Measurements from ENCODE around the gene TMEM123. TPM values are rescaled to one million over a fixed set of nuclear protein-coding genes. Genes with fewer than 3 reads are reported as not detected.
A peak's percentile ranks its signal among the peaks of the same experiment; 100 is the strongest.

Gene TMEM123
- total RNA-seq, 1 experiment from 2014 or later: 796 TPM

GRCh38 chr11:102395720-102396393, 56.7 kb downstream of the TMEM123 start:
- peaks cover 50% of the 10 kb centered on the region for H3K36me3 ChIP-seq (ENCODE audit: insufficient read depth, low read length)
- H3K9me3 ChIP-seq (ENCODE audit: low read length): no peaks in the 10 kb centered on the region
- peaks cover 40% of the 10 kb centered on the region for H3K4me1 ChIP-seq (ENCODE audit: low read length)
- peaks cover 66% of the 10 kb centered on the region for H3K79me2 ChIP-seq (ENCODE audit: low read length)
- H3K4me2 ChIP-seq (ENCODE audit: low read depth, low read length, poor library complexity, severe bottlenecking): peak overlapping the region; percentile 1
- H2AFZ ChIP-seq (ENCODE audit: low read length): no peak overlapping the region
- peak overlapping the region; percentile 37 for H3K27ac ChIP-seq (ENCODE audit: low read length)
- H3K9ac ChIP-seq (ENCODE audit: low read length): no peak overlapping the region
- H3K9me2 ChIP-seq (replicated peaks; ENCODE audit: insufficient read depth, low read length): 0 out of 2 replicates have a peak, but pooled peaks cover under 1% of the 10 kb centered on the region
- no peaks in the 10 kb centered on the region for H3K27me3 ChIP-seq (ENCODE audit: low read length)
- H4K20me1 ChIP-seq (ENCODE audit: insufficient read depth, low read depth, low read length): no peaks in the 10 kb centered on the region
- no peak overlapping the region for H3K4me3 ChIP-seq (ENCODE audit: low read length)
- no peak for DNase-seq

- Histone ChIP-seq H3K4me1 (ENCODE audit: low read length) (peaks cover 41% of the 10 kb centered on the region), H3K27ac (ENCODE audit: low read length) (peak overlapping the region; percentile 30), H3K27me3 (ENCODE audit: low read length) (no peaks in the 10 kb centered on the region), H3K9me3 (ENCODE audit: low read length) (no peaks in the 10 kb centered on the region), H3K9me2 (replicated peaks; ENCODE audit: insufficient read depth, low read length) (no peaks in the 10 kb centered on the region), H3K4me3 (ENCODE audit: low read length) (no peak overlapping the region), H3K79me2 (ENCODE audit: low read length) (peaks cover 46% of the 10 kb centered on the region), H3K4me2 (ENCODE audit: low read depth, low read length, poor library complexity, severe bottlenecking) (no peak overlapping the region), H3K9ac (ENCODE audit: low read length) (no peak overlapping the region), H2AFZ (ENCODE audit: low read length) (no peak overlapping the region), H3K36me3 (ENCODE audit: insufficient read depth, low read length) (peaks cover 46% of the 10 kb centered on the region), H4K20me1 (ENCODE audit: insufficient read depth, low read depth, low read length) (no peaks in the 10 kb centered on the region)
- DNase-seq: no peak
Observed at GRCh38 chr11:102393272-102393730, 59.3 kb downstream of the TMEM123 start.

DNA sequence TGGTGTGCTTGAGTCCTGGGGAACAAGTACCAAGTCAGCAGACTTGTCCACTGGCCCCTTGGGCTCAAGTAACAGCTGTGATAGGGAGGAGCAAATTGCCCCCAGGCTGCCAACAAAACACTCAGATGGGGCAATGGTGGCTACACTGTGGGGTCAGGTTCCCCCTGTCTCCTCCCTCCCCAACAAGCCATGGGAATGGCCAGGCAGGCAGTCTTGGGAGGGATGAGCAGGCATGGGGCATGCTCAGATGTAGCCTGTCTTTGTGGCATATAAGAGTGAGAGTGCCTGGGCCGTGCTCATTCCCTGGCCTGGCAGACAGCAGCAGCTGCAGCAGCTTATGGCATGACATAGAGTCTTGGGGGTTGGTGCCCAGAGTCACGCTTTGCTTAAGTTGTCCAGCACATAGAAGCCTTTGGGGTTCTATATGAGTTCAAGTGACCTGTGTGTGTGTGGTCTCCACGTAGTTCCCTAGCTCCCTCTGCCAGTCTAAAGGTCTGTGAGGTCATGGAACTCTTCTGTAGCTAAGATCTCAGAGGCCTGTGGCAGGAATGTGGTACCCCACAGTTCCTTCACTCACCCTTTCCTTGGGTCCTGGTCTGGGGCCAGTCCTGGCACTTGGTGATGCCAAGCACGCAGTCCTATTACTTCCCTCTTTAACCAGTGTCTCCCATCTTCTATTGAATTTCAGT, 60.9 kb downstream of the TMEM123 start:
- Histone ChIP-seq H3K36me3 (ENCODE audit: insufficient read depth, low read length) (peaks cover 49% of the 10 kb centered on the region), H3K79me2 (ENCODE audit: low read length) (peaks cover 34% of the 10 kb centered on the region), H3K9ac (ENCODE audit: low read length) (no peak overlapping the region), H2AFZ (ENCODE audit: low read length) (no peak overlapping the region), H3K27me3 (ENCODE audit: low read length) (no peaks in the 10 kb centered on the region), H3K9me3 (ENCODE audit: low read length) (no peaks in the 10 kb centered on the region), H3K4me3 (ENCODE audit: low read length) (no peak overlapping the region), H3K4me2 (ENCODE audit: low read depth, low read length, poor library complexity, severe bottlenecking) (no peak overlapping the region), H3K9me2 (replicated peaks; ENCODE audit: insufficient read depth, low read length) (no peaks in the 10 kb centered on the region), H3K27ac (ENCODE audit: low read length) (no peak overlapping the region), H3K4me1 (ENCODE audit: low read length) (peaks cover 31% of the 10 kb centered on the region), H4K20me1 (ENCODE audit: insufficient read depth, low read depth, low read length) (no peaks in the 10 kb centered on the region)
- DNase-seq: no peak

GRCh38 chr11:102390667-102391465, 61.7 kb downstream of the TMEM123 start:
- H2AFZ ChIP-seq (ENCODE audit: low read length): no peak overlapping the region
- H3K36me3 ChIP-seq (ENCODE audit: insufficient read depth, low read length): peaks cover 49% of the 10 kb centered on the region
- peak overlapping the region; percentile 13 for H3K27ac ChIP-seq (ENCODE audit: low read length)
- H3K4me2 ChIP-seq (ENCODE audit: low read depth, low read length, poor library complexity, severe bottlenecking): no peak overlapping the region
- no peaks in the 10 kb centered on the region for H3K27me3 ChIP-seq (ENCODE audit: low read length)
- no peak overlapping the region for H3K9ac ChIP-seq (ENCODE audit: low read length)
- H3K4me1 ChIP-seq (ENCODE audit: low read length): peaks cover 23% of the 10 kb centered on the region
- H4K20me1 ChIP-seq (ENCODE audit: insufficient read depth, low read depth, low read length): no peaks in the 10 kb centered on the region
- H3K79me2 ChIP-seq (ENCODE audit: low read length): peaks cover 26% of the 10 kb centered on the region
- no peaks in the 10 kb centered on the region for H3K9me2 ChIP-seq (replicated peaks; ENCODE audit: insufficient read depth, low read length)
- no peak overlapping the region for H3K4me3 ChIP-seq (ENCODE audit: low read length)
- no peaks in the 10 kb centered on the region for H3K9me3 ChIP-seq (ENCODE audit: low read length)
- DNase-seq: peak; percentile 95

GRCh38 chr11:102389253-102389652, 63.3 kb downstream of the TMEM123 start:
- Histone ChIP-seq H3K27ac (ENCODE audit: low read length) (no peak overlapping the region; the same call in 1 of the 2 replicates), H3K79me2 (ENCODE audit: low read length) (peaks cover 15% of the 10 kb centered on the region), H3K9ac (ENCODE audit: low read length) (no peak overlapping the region), H2AFZ (ENCODE audit: low read length) (no peak overlapping the region), H3K27me3 (ENCODE audit: low read length) (no peaks in the 10 kb centered on the region), H3K9me3 (ENCODE audit: low read length) (no peaks in the 10 kb centered on the region), H3K9me2 (replicated peaks; ENCODE audit: insufficient read depth, low read length) (no peaks in the 10 kb centered on the region), H3K4me2 (ENCODE audit: low read depth, low read length, poor library complexity, severe bottlenecking) (no peak overlapping the region), H4K20me1 (ENCODE audit: insufficient read depth, low read depth, low read length) (no peaks in the 10 kb centered on the region), H3K36me3 (ENCODE audit: insufficient read depth, low read length) (peaks cover 44% of the 10 kb centered on the region), H3K4me1 (ENCODE audit: low read length) (peaks cover 19% of the 10 kb centered on the region), H3K4me3 (ENCODE audit: low read length) (no peak overlapping the region)
- no peak for DNase-seq

DNA sequence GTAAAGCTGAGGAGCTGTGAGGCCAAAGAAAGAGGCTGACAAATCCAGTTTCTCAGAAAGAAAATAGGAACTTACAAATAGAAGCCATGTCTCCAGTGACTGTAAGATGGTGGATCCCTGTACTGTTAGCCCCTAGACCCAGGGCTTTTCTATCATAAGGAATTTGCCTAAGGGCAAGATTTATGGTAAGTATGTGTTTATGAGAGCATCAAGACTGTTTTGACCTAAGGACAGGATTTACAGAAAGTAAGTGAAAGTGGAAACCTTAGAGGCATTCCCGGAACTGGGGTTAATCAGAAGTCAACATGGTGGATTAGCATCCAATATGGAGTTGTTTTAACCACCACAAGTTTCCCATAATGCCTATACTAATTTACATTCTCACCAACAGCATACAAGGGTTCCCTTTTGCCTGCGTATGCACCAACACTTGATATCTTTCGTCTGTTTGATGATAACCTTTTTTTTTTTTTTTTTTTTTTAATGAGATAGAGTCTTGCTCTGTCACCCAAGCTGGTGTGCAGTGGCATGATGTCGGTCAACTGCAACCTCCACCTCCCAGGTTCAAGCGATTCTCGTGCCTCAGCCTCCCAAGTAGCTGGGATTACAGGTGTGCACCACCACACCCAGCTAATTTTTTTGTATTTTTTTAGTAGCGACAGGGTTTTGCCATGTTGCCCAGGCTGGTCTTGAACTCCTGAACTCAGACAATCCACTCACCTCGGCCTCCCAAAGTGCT, 65.4 kb downstream of the TMEM123 start:
- H3K27me3 ChIP-seq (ENCODE audit: low read length): no peaks in the 10 kb centered on the region
- peaks cover 19% of the 10 kb centered on the region for H3K4me1 ChIP-seq (ENCODE audit: low read length)
- H2AFZ ChIP-seq (ENCODE audit: low read length): no peak overlapping the region
- H3K9me3 ChIP-seq (ENCODE audit: low read length): no peaks in the 10 kb centered on the region
- no peak overlapping the region for H3K9ac ChIP-seq (ENCODE audit: low read length)
- no peak overlapping the region for H3K27ac ChIP-seq (ENCODE audit: low read length)
- no peak overlapping the region for H3K4me3 ChIP-seq (ENCODE audit: low read length)
- DNase-seq: no peak
- no peaks in the 10 kb centered on the region for H3K9me2 ChIP-seq (replicated peaks; ENCODE audit: insufficient read depth, low read length)
- peaks cover 11% of the 10 kb centered on the region; the same call in 1 of the 2 replicates for H3K79me2 ChIP-seq (ENCODE audit: low read length)
- no peak overlapping the region for H3K4me2 ChIP-seq (ENCODE audit: low read depth, low read length, poor library complexity, severe bottlenecking)
- H3K36me3 ChIP-seq (ENCODE audit: insufficient read depth, low read length): peaks cover 43% of the 10 kb centered on the region
- H4K20me1 ChIP-seq (ENCODE audit: insufficient read depth, low read depth, low read length): no peaks in the 10 kb centered on the region

- no peak overlapping the region for H2AFZ ChIP-seq (ENCODE audit: low read length)
- H3K79me2 ChIP-seq (ENCODE audit: low read length): peaks cover 9% of the 10 kb centered on the region
- H3K9me3 ChIP-seq (ENCODE audit: low read length): no peaks in the 10 kb centered on the region
- peaks cover 49% of the 10 kb centered on the region for H3K36me3 ChIP-seq (ENCODE audit: insufficient read depth, low read length)
- no peak overlapping the region for H3K4me2 ChIP-seq (ENCODE audit: low read depth, low read length, poor library complexity, severe bottlenecking)
- peaks cover 14% of the 10 kb centered on the region for H3K4me1 ChIP-seq (ENCODE audit: low read length)
- no peak overlapping the region for H3K4me3 ChIP-seq (ENCODE audit: low read length)
- H3K27me3 ChIP-seq (ENCODE audit: low read length): no peaks in the 10 kb centered on the region
- no peak overlapping the region for H3K9ac ChIP-seq (ENCODE audit: low read length)
- DNase-seq: no peak
- H4K20me1 ChIP-seq (ENCODE audit: insufficient read depth, low read depth, low read length): no peaks in the 10 kb centered on the region
- no peaks in the 10 kb centered on the region for H3K9me2 ChIP-seq (replicated peaks; ENCODE audit: insufficient read depth, low read length)
- no peak overlapping the region for H3K27ac ChIP-seq (ENCODE audit: low read length)
Observed at GRCh38 chr11:102386136-102386734, 66.3 kb downstream of the TMEM123 start.

All from Karpas-422 (cell line).